Activated CD8-positive, alpha-beta memory T cell treated with anti-CD3 and anti-CD28 coated beads, Interleukin-2, amount 50 U/mL, for 24 hours (primary cell): ENCODE measurements around the gene GTF2H2.
"Not testable (repeated sequence)": the region's sequence is repeated elsewhere in the genome, so short reads cannot be mapped to it uniquely, and the experiment has no call there.

Experiments
- DNase-seq: peaks from one replicate; pipeline ENCODE4 v3.0.0-alpha.2; 2020; ENCODE audit errors: extremely low read depth

GTF2H2 gene

DNA sequence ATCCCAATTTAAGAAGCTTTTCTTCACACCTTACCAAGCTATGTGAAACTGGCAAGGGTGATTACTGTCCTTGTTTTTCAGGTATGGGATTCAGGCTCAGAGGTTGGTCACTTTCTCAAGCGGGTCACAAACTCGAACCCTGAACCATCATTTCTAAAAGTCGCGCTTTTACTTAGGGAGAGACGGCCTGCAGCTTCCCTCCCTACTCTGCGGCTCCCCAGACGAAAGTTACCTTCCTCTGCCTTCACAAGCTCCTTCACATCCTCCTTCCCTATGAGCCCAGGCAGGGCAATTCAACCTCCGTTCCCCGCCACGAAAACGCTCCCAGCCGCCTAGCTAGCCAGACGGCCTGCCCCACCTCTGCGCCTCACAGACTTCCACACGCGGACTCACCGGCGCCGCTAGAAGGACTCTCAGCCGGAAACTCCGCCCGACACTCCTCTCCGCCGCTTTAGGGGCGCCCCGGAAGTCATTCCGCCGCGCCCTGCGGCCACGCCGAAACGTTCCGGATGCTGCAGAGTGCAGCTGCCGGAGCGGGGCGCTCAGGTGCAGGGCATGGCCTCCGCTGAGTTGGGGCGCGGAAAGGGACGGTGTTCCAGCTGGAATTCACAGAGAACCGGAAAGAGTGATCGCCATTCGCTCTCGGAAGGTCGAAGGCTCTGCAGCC, at the start of gene GTF2H2:
Gene GTF2H2 (minus strand): TSS at position 415 of the 667 bp plus-strand sequence. CDS start 4,913 bp downstream, outside the sequence.
- not testable (repeated sequence) for DNase-seq

DNA sequence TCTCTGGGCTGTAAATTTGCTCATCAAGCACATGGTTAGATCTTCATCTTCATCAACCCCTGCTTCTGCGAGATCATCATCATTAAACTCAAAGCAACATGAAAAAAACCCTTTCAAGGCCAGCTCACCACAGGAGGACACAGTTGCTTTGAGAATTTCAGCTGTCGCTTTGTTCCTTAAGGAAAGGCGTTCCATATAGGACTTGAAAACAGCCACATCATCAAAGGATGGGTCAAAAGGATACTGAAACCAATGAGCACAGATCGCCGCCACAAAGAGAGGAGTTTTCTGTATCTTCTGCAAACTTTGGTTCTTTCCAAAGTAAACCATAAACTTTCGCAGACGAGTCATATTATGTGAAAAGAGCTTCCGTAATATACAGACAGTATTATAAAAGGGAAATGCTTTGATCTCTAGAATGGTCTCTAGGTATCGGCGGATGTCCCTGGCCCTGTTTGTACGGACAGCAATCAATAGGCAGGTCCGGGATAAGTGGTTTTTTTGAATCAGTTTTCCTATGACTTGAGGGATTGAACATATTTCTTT, 42.3 kb upstream of the GTF2H2 start:
- not testable (repeated sequence) for DNase-seq

DNA sequence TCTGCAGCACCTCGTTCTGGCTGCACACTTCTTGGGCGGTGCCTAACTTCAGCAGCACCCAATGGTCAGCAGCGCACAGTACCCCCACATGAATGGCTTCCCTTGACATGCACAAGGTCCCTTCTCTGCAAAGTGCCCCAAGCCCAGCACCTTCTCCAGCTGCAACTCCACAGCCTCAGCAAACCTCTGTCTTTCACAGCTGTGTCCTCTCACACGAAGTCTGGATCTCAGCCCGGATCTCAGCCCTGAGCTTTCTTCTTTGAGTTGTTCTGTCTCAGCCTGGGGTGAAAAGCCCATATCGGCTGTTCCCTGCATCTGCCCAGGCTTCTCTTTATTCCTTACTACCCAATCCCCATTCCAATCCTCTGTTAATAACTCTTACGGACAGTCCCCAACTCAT, 32.5 kb upstream of the GTF2H2 start:
- not testable (repeated sequence) for DNase-seq

DNA sequence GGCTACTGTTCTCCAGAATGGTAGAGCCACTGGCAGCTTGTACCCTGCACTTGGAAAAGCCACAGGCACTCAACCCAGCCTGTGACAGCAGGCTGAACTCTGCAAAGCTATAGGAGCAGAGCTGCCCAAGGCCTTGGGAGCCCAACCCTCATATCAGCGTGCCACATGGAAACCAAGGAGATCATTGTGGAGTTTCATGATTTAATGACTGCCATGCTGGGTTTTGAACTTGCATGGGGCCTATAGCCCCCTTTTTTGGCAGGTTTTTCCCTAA, 30.4 kb upstream of the GTF2H2 start:
- DNase-seq = not testable (repeated sequence)

DNA sequence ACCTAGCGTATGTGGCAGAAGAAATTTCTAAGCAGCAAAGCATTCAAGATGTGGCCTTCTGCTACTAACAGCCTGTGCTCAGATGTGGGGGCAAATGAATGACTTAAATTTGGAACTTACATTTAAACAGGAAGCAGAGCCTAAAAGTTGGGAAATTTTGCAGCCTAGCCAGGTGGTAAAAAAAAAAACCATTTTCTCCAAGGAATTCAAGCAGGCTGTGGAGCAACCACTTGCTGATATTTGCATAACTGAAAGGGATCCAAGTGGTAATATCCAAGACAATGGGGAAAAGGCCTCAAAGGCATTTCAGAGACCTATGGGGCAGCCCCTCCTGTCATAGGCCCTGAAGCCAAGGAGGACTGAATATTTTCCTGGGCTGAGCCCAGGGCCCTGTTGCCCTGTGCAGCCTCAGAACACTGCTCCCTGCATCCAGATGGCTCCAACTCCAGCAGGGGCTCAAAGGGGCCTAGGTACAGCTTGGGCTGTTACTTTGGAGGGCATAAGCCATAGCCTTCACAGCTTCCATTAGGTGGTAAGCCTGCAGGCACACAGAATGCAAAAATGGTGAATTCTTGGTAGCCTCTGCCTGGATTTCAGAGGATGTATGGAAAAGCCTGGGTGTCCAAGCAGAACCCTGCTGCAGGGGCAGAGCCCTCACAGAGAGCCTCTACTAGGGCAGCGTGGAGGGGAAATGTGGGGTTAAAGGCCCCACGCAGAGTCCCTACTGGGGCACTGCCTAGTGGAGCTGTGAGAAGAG, 29.9 kb upstream of the GTF2H2 start:
- not testable (repeated sequence) for DNase-seq

DNA sequence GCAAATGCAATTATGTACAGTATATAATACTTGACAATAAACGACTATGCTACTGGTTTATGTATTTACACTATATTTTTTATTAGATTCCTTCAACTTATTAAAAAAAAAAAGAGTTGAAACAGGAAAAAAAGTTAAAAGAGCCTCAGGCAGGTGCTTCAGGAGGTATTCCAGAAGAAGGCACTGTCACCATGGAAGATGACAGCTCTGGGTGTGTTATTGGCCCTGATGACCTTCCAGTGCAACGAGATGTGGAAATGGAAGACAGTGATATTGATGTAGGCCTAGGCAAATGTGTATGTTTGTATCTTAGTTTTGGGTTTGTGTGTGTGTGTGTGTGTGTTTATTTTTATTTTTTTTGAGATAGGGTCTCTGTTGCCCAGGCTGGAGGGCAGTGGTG, 22.3 kb upstream of the GTF2H2 start:
- not testable (repeated sequence) for DNase-seq

DNA sequence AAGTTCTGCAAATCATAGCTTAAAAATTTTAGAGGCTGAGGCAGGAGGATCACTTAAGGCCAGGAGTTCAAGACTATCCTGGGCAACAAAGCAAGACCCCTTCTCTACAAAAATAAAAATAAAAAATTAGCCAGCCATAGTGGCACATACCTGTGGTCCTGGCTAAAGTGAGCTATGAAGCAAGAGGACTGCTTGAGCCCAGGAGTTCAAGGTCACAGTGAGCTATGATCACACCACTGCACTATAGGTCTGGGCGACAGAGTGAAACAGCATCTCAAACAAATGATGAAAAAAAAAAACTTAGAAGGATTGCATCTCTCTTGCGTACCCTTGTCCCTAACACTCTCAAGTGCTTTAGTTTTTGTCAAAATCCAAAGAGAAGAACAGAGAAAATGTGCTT, 21.3 kb upstream of the GTF2H2 start:
- not testable (repeated sequence) for DNase-seq

DNA sequence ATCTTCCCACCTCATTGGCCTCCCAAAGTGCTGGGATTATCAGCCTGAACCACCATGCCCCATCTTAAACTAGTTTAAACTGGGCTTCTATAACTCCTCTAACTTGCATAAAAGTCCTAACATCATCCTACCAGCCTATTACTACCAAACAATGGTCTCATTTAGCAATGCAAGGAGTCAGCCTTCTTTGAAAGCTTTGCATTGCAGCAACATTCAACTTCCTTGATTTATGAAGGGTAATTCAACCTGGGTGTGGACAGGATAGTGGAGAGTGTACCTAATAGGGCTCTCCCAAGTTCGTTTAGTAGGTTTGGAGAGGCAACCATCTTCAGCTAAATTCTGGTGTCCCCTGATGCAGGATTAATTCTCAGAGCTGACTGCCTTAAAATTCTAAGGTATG, 18.7 kb upstream of the GTF2H2 start:
- not testable (repeated sequence) for DNase-seq

DNA sequence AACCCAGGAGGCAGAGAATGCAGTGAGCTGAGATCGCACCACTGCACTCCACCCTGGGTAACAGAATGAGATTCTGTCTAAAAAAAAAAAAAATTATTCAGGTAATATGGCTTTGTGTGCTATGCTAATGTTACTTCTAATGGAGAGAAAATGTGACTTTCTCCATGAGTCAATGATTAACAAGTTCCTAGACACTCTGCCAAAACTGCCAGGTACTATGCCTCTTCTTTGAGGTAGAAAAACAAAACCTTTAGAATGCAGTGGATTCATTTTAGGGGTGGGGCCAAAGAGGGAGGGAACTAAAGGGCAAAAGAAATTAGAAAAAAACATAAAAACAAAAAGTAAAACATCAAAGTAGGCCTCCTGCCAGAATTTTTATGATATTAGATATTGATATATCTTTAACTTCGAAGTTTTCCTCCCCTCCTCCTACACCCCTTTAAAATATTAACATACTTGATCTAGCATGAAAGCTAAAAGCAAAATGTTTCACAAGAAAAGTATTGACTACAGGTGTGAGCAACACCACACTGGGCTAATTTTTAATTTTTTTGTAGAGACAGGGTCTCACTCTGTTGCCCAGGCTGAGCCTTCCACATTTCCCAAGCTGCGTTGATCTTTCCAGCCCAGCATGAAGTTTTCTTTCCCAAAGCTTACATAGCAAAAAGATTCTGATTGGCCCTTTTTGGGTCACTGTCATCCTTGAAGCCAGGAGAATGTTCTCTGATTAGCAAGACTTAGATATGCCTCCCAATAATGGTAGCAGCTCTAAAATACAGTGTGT, 17.0 kb upstream of the GTF2H2 start:
- not testable (repeated sequence) for DNase-seq

DNA sequence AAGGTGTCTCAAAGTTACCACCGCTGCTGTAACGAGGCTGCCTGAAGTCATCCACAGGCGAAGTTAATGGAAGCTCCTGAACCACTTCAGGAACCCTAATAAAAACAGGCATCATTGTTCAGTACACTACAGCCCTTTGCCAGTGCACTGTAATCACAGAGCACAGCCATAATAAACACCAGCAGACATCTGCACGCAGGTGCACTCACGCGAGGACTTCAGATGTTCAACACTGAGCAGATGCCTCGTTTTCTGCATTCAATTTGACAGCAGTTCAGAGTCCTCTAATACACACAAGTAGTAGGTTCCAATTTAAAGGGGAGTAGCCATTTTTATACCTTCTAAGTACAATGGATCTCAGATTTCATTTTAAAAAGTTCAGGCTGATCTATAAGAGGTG, 15.4 kb upstream of the GTF2H2 start:
- DNase-seq = not testable (repeated sequence)

DNA sequence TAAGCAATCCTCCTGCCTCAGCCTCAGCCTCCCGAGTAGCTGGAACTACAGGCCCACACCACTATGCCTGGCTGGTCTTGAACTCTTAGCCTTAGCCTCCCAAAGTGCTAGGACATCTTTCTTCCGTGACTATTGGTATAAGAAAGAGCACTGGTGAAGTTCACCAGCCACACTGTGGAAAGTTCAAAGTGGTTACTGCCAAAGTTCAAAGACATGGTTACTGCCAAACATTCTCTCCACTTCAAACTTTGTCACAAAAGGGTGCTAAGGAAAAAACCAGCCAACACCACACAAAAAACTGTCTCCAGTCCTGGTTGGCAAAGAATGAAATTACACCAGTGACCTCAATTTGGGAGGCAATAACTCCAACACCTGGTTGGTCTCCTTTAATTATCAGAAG, 14.9 kb upstream of the GTF2H2 start:
- not testable (repeated sequence) for DNase-seq

DNA sequence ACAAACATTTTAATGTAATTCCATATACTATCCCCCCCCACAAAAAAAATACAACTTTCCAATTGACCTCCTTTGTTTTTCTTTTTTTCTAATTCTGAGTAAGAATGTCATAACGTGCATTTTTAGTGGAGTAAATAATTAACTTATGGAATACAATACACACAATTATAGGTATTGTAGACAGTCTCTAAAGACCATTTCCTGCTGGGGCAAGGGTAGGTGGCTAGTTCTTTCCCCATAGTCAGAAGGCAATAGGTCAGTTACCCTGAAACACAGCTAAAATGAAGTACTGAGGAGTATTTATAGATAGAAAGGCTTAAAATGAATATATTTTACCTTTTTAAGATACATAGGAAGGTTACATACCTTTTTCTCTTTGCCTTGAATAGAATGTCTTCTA, 6.2 kb downstream of the GTF2H2 start:
- DNase-seq = not testable (repeated sequence)

DNA sequence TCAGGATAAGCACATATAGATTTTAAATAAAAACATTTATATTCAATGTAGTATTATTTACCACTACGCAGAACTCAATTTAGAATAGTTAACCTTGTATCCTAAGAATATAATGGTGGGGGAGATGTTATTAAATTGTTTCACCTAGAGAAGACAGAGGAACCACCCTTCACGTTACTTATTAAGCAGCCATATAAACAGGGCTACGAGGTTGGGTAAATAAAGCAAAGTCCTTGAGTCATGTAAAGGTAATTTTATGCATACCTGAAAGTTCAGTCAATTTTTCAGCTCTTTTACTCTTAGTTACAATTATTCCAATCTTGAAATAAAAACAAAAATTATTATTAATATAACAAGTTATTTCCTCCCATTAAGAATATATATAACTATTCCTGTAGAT, 8.1 kb downstream of the GTF2H2 start:
- DNase-seq = not testable (repeated sequence)

DNA sequence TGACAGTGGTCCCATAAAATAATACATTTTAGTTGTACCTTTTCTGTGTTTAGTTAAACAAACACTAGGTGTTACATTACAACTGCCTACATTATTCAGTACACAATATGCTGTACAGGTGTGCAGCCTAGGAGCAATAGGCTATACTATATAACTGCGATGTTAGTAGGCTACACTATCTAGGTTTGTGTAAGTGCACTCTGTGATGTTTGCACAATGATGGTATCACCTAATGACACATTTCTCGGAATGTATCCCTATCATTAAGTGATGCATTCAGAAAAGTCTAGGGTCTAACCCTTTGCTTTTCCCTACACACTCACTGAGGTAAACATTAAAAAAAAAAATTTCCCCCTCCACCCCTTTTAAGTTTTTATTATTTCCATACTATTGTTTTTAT, 22.7 kb downstream of the GTF2H2 start:
- DNase-seq = not testable (repeated sequence)

DNA sequence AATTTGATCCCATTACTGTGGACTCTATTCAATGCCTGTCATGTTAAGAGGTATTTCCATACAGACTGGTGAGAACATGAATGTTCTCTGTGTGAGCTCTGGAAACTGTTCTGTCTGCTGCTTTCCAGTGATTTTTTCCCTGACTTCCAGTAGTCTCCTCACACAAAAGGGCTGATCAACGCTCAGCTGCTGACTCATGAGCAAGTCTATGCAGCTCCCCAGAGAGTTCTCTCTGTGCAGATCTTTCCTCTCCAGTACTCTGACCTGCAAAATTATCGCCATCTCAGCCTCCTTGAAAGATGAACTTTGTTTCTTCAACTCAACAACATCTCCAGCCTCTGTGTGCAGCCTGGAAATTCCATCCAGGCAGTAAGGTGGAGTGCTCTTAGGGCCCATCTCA, 23.3 kb downstream of the GTF2H2 start:
- not testable (repeated sequence) for DNase-seq

DNA sequence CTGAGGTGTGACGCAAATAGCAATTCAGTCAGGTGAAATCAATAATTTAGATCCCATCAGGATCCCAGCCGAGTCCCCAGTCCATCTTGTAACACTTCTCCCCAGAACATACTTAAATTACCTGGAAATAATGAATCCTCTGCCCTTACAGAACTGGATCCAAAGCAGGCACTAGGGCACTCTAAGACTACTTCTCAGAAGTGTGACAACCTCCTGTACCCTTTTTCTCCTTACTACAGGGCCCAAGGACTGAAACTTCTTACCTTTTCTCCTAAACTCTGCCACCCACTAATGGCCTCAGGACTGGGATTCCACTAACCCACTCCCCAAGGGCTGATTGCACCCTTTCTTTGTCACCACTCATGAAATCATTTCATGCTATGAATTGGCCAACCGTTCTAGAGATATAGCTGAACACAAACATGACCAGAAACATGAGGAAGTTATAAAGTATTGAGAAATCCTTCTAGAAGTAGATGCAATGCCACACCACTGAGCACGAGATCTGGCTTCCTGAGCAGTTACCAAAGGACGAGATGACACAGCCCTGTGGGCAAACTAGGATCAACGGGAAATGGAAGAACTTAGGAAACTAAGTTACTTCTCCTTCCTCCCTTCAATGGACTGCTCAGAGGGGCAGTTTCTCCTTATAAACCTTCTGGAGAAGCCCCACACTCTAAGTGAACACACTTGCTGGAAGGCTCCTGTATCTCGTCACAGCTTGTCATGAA, 36.3 kb downstream of the GTF2H2 start:
- not testable (repeated sequence) for DNase-seq

DNA sequence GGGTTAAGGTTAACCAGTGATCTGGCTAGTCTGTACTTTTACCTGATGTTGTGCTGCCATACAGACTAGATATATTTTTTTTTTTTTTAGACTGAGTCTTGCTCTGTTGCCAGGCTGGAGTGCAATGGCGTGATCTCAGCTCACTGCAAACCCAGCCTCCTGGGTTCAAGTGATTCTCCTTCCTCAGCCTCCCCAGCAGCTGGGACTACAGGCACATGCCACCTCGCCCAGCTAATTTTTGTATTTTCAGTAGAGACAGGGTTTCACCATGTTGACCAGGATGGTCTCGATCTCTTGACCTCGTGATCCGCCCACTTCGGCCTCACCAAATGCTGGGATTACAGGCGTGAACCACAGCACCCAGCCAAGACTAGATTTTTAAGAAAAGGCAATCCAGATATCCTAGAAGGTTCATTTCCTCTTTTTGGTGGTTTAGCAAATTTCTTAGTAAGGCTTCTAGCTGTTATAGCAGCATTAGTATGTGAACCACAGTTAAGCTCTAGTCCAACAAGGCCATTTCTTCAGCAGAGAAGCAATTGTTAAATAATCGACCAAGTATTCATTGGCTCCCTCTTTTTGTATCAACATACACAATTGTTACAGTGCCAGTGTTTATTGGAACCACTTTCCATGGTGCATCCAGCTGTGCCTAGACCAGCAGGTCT, 42.1 kb downstream of the GTF2H2 start, which contains the start of gene NAIP:
Gene NAIP (minus strand): TSS at position 51 of the 665 bp plus-strand sequence. CDS start 12,424 bp downstream, outside the sequence.
- DNase-seq = not testable (repeated sequence)

DNA sequence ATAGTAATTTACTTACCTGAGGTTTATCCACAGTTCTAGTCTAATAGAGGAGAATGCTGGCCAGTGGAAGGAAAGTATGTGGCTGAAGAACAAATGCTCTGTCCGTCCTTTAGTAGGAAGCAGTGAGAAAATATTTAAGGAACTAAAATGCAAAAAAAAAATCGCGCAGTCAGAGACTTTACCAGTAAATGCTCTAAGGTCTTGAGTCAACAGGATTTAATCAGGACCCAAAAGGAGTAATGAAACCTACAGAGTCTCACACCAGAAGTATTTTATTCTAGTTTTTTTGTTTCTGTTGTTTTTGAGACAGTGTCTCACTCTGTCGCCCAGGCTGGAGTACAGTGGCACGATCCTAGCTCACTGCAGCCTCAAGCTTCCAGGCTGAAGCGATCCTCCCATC, 46.8 kb downstream of the GTF2H2 start:
- DNase-seq = not testable (repeated sequence)

DNA sequence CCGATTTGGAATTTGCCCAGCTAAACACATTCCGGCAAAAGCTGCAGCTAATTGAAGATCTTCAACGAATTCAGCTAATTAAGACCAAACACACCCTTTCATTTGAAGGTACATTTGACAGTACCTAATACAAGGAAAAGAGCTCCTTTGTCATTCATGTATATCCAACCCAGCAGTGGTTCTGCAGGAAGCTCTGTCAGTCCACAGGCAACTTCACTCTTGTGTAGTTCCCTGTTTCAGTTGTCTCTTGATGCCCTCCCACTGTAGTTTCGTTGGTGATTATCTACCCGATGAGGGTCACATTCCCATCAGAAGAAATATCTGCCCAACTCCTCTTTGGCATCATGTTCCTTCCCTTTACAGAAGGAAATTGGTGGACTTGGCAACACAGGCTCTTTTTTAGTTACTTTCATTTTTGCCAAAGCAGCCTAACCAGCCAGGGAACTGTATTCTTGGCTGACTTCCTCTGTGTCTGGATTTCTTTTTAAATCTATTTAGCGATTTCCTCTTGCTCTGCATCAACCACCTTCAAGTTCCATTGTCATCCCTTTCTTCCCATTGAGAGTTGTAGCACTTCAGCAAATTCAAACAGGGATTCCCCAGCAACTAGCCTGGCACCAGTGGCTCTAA, 49.0 kb downstream of the GTF2H2 start:
- not testable (repeated sequence) for DNase-seq

DNA sequence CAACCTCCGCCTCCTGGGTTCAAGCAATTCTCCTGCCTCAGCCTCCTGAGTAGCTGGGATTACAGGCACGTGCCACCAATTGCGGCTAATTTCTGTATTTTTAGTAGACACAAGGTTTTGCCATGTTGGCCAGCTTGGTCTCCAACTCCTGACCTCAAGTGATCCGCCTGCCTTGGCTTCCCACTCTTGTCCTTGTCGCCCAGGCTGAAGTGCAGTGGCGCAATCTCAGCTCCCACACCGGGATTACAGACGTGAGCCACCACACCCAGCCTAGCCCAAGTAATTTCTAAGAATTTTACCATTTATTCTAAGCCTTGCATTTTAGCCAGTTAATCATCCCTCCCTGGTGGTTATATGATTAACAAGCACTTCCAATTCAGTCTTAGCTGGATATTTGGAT, 53.3 kb downstream of the GTF2H2 start:
- no peak for DNase-seq
